HG02759 (cell line): ENCODE data around the gene VAV1.
A peak's percentile ranks its signal among the peaks of the same experiment; 100 is the strongest.

Experiments
- ATAC-seq: cut with Tn5 transposase; IDR thresholded peaks from one replicate; pipeline ENCODE4 v1.9.1; 2021; ENCODE audit warnings: mild to moderate bottlenecking, moderate library complexity; ENCODE audit not compliant: unreplicated experiment

VAV1 gene, protein sequence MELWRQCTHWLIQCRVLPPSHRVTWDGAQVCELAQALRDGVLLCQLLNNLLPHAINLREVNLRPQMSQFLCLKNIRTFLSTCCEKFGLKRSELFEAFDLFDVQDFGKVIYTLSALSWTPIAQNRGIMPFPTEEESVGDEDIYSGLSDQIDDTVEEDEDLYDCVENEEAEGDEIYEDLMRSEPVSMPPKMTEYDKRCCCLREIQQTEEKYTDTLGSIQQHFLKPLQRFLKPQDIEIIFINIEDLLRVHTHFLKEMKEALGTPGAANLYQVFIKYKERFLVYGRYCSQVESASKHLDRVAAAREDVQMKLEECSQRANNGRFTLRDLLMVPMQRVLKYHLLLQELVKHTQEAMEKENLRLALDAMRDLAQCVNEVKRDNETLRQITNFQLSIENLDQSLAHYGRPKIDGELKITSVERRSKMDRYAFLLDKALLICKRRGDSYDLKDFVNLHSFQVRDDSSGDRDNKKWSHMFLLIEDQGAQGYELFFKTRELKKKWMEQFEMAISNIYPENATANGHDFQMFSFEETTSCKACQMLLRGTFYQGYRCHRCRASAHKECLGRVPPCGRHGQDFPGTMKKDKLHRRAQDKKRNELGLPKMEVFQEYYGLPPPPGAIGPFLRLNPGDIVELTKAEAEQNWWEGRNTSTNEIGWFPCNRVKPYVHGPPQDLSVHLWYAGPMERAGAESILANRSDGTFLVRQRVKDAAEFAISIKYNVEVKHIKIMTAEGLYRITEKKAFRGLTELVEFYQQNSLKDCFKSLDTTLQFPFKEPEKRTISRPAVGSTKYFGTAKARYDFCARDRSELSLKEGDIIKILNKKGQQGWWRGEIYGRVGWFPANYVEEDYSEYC

GRCh38 chr19:6772028-6772865 lies at the start of gene VAV1:
TSS of gene VAV1 (plus strand) at chr19:6772708. CDS start at chr19:6772808, 100 bp downstream.
- peak; percentile 44 for ATAC-seq

DNA sequence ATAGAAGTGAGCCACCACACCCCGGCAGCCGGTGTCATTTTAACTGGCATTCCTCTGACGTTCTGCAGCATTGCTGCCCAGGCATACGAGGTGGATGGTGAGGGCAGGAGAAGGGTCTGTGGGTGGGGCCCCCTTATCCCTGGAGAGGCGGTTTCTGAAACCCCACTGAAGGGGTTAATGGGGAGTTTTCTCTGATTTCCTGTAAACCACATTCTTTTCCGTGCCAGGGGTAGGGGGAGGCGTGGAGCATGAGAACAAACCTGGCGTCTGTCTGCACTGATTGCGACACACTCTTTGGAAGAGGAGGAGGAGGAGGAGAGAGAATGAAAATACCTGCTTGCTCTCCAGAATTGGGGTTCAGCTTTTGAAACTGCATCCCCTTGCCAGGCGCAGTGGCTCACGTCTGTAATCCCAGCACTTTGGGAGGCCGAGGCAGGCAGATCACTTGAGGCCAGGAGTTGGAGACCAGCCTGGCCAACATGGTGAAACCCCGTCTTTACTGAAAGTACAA lies 49.3 kb upstream of the VAV1 start:
- no peak for ATAC-seq

DNA sequence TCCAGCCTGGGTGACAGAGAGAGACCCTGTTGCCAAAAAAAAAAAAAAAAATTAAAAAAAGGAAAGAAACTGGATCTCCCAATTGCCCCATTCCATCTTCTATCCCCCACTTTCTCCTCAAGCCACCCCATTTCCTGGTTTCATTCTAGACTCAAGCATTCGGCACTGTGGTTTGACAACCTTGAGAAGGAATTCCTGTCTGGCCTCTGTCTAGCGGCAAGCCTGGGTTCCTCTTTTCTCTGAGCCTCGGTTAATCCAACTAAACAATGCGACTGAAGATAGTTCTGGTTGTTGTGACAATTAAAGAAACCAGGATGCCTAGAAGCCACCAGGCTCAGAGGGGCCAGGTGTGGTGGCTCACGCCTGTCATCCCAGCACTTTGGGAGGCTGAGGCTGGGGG lies 48.8 kb upstream of the VAV1 start:
- ATAC-seq: no peak

GRCh38 chr19:6724631-6725492 lies 47.6 kb upstream of the VAV1 start:
- ATAC-seq: no peak

DNA sequence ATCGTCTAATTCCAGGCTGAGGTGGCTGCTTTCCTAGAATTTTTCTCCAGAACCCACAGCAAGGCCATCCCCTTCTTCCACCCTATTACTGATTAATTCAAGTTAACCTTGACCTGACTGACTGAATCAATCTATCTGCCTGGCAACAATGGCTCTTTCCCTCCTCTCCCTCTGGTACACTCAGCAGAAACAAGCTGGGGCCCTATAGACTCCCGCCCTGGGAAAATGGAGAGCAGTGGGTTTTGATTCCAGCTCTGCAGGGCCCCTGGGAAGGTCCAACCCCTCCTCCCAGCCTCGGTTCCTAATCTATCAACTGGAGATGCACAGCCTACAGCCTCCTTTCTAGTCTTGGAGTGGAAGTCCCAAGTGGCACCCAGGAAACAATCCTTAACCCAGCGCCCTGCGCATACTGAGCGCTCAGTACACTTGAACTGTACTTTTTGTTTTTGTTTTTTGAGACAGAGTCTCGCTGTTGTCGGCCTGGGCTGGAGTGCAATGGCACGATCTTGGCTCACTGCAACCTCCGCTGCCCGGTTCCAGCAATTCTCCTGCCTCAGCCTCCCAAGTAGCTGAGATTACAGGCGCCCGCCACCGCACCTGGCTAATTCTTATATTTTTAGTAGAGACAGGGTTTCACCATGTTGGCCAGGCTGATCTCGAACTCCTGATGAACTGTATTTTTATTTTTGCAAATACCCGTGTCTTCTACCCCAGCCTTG lies 46.8 kb upstream of the VAV1 start:
- ATAC-seq: no peak

GRCh38 chr19:6728346-6728745 lies 44.2 kb upstream of the VAV1 start:
- ATAC-seq: no peak

DNA sequence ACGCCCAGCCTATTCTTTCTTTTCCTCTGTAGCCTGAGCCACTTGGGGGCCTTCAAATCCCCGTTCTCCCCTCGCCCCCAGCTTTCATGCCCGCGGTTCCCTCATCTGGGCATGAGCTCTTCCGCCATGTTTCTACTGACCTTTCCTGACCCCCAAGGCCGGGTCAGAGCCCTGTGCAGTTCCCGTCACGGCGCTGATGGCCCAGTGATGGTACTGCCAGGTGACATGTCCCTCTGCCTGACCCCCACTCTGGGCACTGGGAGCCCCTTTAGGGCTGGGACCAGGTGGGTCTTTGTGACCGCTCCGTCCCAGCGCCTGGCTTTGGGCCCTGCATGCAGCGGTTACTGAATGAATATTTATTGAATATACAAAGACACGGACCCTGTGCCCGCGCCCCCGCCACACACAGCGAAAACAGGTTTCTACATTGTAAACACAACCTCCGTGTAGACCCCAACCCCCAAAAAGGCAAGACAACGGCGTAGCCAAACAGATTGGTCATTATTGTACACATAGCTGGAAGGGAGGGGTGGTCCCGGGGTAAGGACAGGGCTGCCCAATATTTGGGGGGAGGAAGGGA lies 42.8 kb upstream of the VAV1 start:
- ATAC-seq: no peak

DNA sequence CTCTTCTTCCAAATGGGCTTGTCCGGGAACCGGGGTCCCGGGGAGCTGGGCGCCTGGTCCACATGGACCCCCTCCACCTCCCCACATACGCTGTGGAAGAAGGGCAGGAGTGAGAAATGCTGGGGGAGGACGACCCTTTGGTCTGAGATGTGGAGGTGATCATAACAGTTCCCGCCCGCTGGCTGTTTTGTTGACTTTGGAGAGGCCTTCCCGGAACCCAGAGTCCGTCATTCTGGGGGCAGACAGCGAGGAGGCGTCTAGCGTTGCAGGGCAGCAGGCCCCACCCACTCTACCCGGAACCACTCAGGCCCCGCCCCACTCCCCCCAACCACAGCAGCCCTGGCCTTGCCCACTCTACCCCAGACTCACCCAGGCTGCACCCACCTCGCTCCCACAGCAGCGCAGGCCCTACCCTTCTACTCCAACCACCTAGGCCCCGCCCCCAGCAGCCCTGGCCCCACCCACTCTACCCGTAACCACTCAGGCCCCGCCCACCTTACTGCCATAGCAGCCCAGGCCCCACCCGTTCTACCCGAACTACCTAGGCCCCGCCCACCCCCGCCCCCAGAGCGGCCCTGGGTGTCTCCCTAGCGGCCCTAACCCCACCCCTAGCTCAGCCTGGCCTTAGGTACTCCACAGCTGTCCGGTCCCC lies 42.2 kb upstream of the VAV1 start:
- ATAC-seq: no peak

DNA sequence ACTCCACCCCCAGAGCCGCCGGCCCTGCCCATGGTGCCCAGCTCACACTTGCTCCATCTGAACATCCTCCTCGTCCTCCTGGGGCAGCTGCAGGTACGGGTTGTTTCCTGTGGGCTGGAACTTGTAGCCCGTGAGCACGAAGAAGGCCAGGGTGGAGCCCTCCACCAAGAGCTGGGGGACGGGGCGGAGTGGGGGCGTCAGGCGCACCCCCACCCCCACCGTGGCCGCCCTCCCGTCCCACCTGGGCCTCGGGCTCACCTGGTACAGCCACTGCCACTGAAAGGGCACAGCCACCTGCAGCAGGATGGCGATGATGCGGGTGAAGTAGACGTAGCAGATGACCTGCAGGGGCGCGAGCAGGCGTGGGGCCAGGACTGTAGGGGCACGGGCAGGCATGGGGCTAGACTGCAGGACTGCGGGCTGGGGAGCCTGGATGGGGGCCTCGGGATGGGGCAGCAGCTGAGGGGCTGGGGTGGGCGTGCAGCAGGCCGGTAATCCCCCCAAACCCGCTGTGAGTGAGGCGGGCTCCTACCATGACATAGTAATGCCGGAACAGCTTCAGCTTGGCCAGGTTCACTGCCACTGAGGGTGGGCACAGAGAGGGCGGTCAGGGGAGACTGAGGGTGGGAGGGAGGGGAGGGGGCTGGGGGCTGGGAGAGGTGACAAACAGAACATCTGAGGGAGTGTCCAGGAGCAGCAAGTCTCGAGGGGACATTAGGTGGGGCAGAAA lies 41.4 kb upstream of the VAV1 start:
- no peak for ATAC-seq

DNA sequence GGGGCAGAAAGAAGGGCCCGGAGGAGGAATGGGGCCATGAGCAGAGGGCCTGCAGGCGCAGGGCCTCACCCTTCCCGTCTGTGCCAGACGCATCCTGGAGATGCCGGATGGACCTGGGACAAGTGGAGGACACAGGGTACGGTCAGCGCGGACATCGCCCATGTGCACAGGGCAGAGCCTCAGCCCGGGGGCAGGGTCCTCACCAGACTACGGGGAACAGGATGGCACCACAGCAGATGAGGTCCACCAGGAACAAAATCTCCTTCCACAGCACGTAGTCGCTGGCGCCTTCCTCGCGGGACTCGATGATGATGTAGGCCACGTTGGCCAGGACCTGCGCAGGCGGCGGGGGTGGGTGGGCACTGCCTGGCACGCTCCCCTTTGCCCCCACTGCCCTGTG lies 40.7 kb upstream of the VAV1 start:
- ATAC-seq: no peak

DNA sequence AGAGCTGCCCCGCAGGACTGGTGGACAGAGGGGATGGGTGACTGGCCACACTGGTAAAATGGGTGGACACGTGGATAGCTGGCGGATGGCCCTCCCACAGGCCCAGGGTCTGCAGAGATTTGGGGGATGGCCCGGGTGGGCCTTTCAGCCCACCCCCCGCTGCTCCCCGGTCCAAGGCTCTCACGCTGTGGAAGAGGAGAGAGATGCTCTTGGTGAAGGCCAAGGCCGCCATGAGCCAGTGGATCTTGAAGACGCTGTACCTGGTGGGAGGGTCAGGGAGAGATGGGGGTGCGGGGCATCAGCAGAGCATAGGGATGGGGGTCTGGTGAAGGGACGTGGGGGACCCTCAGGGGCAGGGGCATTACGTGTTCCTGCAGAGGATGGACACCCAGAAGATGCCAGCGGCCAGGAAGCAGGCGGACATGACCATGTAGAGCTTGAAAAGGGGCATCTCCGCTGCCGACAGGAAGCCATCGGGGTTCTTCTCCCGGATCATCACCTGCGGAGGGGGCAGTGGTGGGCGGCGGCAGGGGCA lies 39.6 kb upstream of the VAV1 start:
- no peak for ATAC-seq

DNA sequence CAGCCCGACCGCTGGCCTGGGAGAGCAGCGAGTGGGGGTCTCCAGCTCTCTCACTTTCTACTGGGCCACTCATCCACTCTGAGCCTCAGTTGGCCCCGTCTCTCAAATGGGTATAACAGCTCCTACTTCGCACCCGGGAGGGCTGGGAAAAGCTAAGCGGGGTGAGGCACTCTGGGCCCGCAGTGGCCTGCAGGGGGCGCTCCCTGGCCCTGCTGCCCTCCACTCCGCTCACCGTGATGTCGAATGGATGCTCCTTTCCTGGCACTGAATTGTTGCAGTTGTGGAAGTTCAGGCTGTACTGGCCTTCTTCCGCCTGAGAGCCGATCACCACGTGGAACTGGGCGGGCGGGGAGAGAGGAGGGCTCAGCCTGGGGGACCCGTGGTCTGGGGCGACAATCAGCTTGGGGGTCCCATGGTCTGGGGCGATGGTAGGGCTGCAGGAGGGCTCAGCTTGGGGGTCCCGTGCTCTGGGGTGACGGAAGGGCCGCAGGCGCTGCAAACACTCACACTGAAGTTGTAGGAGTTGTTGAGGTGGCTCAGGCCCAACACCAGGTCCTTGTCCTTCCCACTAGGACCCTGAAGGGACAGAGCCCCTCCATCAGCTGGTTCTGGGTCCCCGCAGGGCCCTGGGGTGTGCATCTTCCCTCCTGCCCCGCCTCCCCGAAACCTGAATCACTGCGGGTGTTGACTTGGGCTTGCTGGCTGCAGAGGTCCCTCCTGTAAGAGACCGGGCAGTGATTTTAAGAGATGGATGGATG lies 39.0 kb upstream of the VAV1 start:
- ATAC-seq: no peak

GRCh38 chr19:6734096-6734696 lies 38.3 kb upstream of the VAV1 start:
- ATAC-seq: no peak

- no peak for ATAC-seq
These were observed 37.2 kb upstream of the VAV1 start for GRCh38 chr19:6735181-6735911.

GRCh38 chr19:6736169-6736916 lies 36.2 kb upstream of the VAV1 start:
- no peak for ATAC-seq
